WERI-Rb-1 (cell line): ENCODE data around the gene CD4.
A peak's percentile ranks its signal among the peaks of the same experiment; 100 is the strongest.

ENCODE experiments used
- DNase-seq: peaks from one replicate; pipeline ENCODE4 v3.0.0-alpha.2; 2020
- H3K27ac ChIP-seq: fragments of 250-450 bp; sonication (Bioruptor Pico); 2 replicates; pipeline ENCODE4 v1.5.1; 2020; ENCODE audit warnings: mild to moderate bottlenecking, moderate library complexity
- H3K27me3 ChIP-seq: fragments of 250-450 bp; sonication (Bioruptor Pico); 2 replicates; pipeline ENCODE4 v1.5.1; 2021; ENCODE audit warnings: mild to moderate bottlenecking, low read depth, moderate library complexity; ENCODE audit not compliant: insufficient read depth, severe bottlenecking
- H3K36me3 ChIP-seq: fragments of 250-450 bp; sonication (Bioruptor Pico); 2 replicates; pipeline ENCODE4 v1.5.1; 2020; ENCODE audit warnings: mild to moderate bottlenecking, moderate library complexity
- H3K4me3 ChIP-seq: 2 replicates; pipeline ENCODE4 v1.5.1; 2011; ENCODE audit warnings: low read depth, mild to moderate bottlenecking, control low read depth, low read length
- H3K9me3 ChIP-seq: fragments of 250-450 bp; sonication (Bioruptor Pico); 2 replicates; pipeline ENCODE4 v1.5.1; 2021; ENCODE audit warnings: mild to moderate bottlenecking, moderate library complexity; ENCODE audit not compliant: severe bottlenecking
- CTCF ChIP-seq: IDR thresholded peaks from 2 replicates; pipeline ENCODE4 v1.5.1; 2011; ENCODE audit warnings: low read depth, mild to moderate bottlenecking, control low read depth, inconsistent platforms, low read length

Gene CD4

GRCh38 chr12:6845395-6845794 lies 56.1 kb downstream of the CD4 start:
- H3K9me3 ChIP-seq: no peaks in the 10 kb centered on the region
- peaks cover 90% of the 10 kb centered on the region for H3K36me3 ChIP-seq
- peak overlapping the region; percentile 41 for H3K4me3 ChIP-seq
- DNase-seq: peak; percentile 21
- no peak for TF ChIP-seq CTCF
- peak overlapping the region; percentile 92 for H3K27ac ChIP-seq
- no peaks in the 10 kb centered on the region for H3K27me3 ChIP-seq

- Histone ChIP-seq H3K27me3 (no peaks in the 10 kb centered on the region), H3K4me3 (peak overlapping the region; percentile 41), H3K27ac (peak overlapping the region; percentile 92), H3K9me3 (no peaks in the 10 kb centered on the region), H3K36me3 (peaks cover 95% of the 10 kb centered on the region)
- DNase-seq: peak; percentile 91
- TF ChIP-seq CTCF: no peak
These were observed 57.1 kb downstream of the CD4 start for GRCh38 chr12:6846316-6846869.

- peak overlapping the region; percentile 92 for H3K27ac ChIP-seq
- DNase-seq: peak; percentile 79
- no peak for TF ChIP-seq CTCF
- H3K27me3 ChIP-seq: no peaks in the 10 kb centered on the region
- H3K36me3 ChIP-seq: peaks cover 82% of the 10 kb centered on the region
- H3K9me3 ChIP-seq: no peaks in the 10 kb centered on the region
- H3K4me3 ChIP-seq: no peak overlapping the region; the same call in 1 of the 2 replicates
These were observed 58.3 kb downstream of the CD4 start for GRCh38 chr12:6847676-6848075.

- Histone ChIP-seq H3K9me3 (no peaks in the 10 kb centered on the region), H3K27me3 (no peaks in the 10 kb centered on the region), H3K36me3 (peaks cover 71% of the 10 kb centered on the region), H3K4me3 (no peak overlapping the region), H3K27ac (peak overlapping the region; percentile 92)
- no peak for DNase-seq
- TF ChIP-seq CTCF: no peak
These were observed 60.1 kb downstream of the CD4 start for GRCh38 chr12:6849427-6849826.

GRCh38 chr12:6849976-6850560 lies 60.7 kb downstream of the CD4 start:
- Histone ChIP-seq H3K4me3 (peak overlapping the region; percentile 77), H3K27me3 (no peaks in the 10 kb centered on the region), H3K27ac (peak overlapping the region; percentile 92), H3K36me3 (peaks cover 65% of the 10 kb centered on the region), H3K9me3 (no peaks in the 10 kb centered on the region)
- no peak for DNase-seq
- no peak for TF ChIP-seq CTCF

GRCh38 chr12:6850796-6851152 lies 61.4 kb downstream of the CD4 start:
- no peaks in the 10 kb centered on the region for H3K27me3 ChIP-seq
- H3K4me3 ChIP-seq: peak overlapping the region; percentile 77
- peak overlapping the region; percentile 92 for H3K27ac ChIP-seq
- peaks cover 62% of the 10 kb centered on the region for H3K36me3 ChIP-seq
- no peaks in the 10 kb centered on the region for H3K9me3 ChIP-seq
- no peak for DNase-seq
- TF ChIP-seq CTCF: no peak
